ENCODE measurements around the gene EYA3.
"Not testable (repeated sequence)": the region's sequence is repeated elsewhere in the genome, so short reads cannot be mapped to it uniquely, and the experiment has no call there.

EYA3 gene

GRCh38 chr1:28027238-28027637, 61.2 kb downstream of the EYA3 start:
- no peak for DNase-seq

- no peak for DNase-seq
Measured at GRCh38 chr1:28026329-28026728, 62.1 kb downstream of the EYA3 start.

- DNase-seq = no peak
Measured at GRCh38 chr1:28021064-28021463, 67.3 kb downstream of the EYA3 start.

GRCh38 chr1:28010969-28011368, 77.4 kb downstream of the EYA3 start:
- no peak for DNase-seq

GRCh38 chr1:28003117-28003516, 85.3 kb downstream of the EYA3 start:
- DNase-seq = not testable (repeated sequence)

- DNase-seq = no peak
Measured at GRCh38 chr1:28002600-28002999, 85.8 kb downstream of the EYA3 start.

- DNase-seq = no peak
Measured at GRCh38 chr1:27999055-27999454, 89.4 kb downstream of the EYA3 start.

- not testable (repeated sequence) for DNase-seq
Measured at GRCh38 chr1:27994526-27994925, 93.9 kb downstream of the EYA3 start.

GRCh38 chr1:27994060-27994459, 94.3 kb downstream of the EYA3 start:
- DNase-seq = no peak

- peak in 1 of 5 experiments; percentile 52 for DNase-seq
Measured at GRCh38 chr1:27993241-27993640, 95.2 kb downstream of the EYA3 start.

GRCh38 chr1:27992276-27992675, 96.1 kb downstream of the EYA3 start:
- DNase-seq = peak in 4 of 5 experiments; percentile 3 to 79 (median 34)

GRCh38 chr1:27990920-27991537, 97.4 kb downstream of the EYA3 start:
- DNase-seq = no peak

GRCh38 chr1:27981145-27981544, 107.3 kb downstream of the EYA3 start:
- no peak for DNase-seq

GRCh38 chr1:27980216-27980845, 108.1 kb downstream of the EYA3 start:
- DNase-seq = no peak

- DNase-seq = no peak
Measured at GRCh38 chr1:27979859-27980201, 108.6 kb downstream of the EYA3 start.

GRCh38 chr1:27979151-27979858, 109.1 kb downstream of the EYA3 start:
- peak in 2 of 5 experiments; percentile 30 to 79 for DNase-seq

- no peak for DNase-seq
Measured at GRCh38 chr1:27974417-27974781, 114.0 kb downstream of the EYA3 start.

- peak in 1 of 5 experiments; percentile 64 for DNase-seq
Measured at GRCh38 chr1:27973771-27974416, 114.5 kb downstream of the EYA3 start.

GRCh38 chr1:27972141-27972540, 116.3 kb downstream of the EYA3 start:
- DNase-seq = peak in 1 of 5 experiments; percentile 50

- no peak for DNase-seq
Measured at GRCh38 chr1:27971674-27972073, 116.7 kb downstream of the EYA3 start.

GRCh38 chr1:27970401-27970800, 118.0 kb downstream of the EYA3 start:
- DNase-seq = no peak

GRCh38 chr1:27968692-27969091, 119.7 kb downstream of the EYA3 start:
- no peak for DNase-seq

GRCh38 chr1:27967884-27968466, 120.4 kb downstream of the EYA3 start:
- no peak for DNase-seq
